ENCODE results near the gene RNF208. TPM values are rescaled to one million over a fixed set of nuclear protein-coding genes. Genes with fewer than 3 reads are reported as not detected.

Gene RNF208
- total RNA-seq, 4 donors from 2014 or later: 0.88 to 2.4 (median 1.9) TPM; not detected in 1

DNA sequence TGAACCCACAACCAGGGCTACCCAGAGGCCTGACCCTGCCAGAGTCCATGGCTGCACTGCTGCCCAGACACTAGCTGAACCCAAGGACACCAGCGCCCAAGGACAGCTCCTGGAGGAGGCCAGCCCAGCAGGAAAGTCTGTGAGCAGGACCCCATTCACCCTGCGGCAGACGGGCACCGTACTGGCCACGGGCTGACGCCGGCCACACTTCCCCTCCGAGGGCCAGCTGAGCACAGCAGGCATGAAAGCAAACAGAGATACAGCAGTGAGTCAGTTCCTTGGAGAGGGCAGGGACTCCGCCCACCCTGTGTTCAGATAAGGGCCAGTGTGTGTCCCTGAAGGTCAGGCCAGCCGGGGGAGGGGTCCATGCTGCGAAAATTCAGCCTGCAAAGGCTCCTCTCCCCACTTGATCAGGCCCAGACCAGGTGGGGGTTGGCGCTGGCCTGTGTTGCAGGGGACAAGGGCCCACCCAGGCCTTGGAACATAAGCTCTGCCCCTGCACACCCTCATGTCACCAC is 3.2 kb downstream of the RNF208 start:
- TF ChIP-seq, protein P1, sequence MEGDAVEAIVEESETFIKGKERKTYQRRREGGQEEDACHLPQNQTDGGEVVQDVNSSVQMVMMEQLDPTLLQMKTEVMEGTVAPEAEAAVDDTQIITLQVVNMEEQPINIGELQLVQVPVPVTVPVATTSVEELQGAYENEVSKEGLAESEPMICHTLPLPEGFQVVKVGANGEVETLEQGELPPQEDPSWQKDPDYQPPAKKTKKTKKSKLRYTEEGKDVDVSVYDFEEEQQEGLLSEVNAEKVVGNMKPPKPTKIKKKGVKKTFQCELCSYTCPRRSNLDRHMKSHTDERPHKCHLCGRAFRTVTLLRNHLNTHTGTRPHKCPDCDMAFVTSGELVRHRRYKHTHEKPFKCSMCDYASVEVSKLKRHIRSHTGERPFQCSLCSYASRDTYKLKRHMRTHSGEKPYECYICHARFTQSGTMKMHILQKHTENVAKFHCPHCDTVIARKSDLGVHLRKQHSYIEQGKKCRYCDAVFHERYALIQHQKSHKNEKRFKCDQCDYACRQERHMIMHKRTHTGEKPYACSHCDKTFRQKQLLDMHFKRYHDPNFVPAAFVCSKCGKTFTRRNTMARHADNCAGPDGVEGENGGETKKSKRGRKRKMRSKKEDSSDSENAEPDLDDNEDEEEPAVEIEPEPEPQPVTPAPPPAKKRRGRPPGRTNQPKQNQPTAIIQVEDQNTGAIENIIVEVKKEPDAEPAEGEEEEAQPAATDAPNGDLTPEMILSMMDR (IDR thresholded peaks at IDR 0.05; ENCODE audit: low read depth): no peak

DNA sequence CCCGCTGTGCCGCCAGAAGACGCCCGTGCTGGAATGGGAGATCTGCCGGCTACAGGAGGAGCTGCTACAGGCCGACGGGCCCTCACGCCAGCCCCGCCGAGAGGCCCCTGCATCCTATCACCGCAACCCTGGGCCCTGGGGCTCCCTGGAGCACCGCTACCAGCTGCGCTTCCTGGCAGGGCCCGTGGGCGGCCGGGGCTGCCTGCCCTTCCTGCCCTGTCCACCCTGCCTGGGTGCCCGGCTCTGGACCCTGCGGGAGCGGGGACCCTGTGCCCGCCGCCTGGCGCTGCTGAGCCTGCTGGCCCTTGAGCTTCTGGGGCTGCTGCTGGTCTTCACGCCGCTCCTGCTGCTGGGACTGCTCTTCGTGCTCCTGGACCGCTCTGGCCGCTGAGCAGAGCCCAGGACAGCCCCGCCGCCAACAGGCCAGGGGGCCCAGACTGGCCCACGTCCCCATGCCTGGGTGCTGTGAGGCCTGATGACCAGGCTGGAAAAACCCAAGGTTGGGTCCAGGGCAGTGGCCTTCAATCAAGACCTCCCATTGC is 3.8 kb downstream of the RNF208 start:
- TF ChIP-seq, protein P1 (IDR thresholded peaks at IDR 0.05; ENCODE audit: low read depth): no peak

DNA sequence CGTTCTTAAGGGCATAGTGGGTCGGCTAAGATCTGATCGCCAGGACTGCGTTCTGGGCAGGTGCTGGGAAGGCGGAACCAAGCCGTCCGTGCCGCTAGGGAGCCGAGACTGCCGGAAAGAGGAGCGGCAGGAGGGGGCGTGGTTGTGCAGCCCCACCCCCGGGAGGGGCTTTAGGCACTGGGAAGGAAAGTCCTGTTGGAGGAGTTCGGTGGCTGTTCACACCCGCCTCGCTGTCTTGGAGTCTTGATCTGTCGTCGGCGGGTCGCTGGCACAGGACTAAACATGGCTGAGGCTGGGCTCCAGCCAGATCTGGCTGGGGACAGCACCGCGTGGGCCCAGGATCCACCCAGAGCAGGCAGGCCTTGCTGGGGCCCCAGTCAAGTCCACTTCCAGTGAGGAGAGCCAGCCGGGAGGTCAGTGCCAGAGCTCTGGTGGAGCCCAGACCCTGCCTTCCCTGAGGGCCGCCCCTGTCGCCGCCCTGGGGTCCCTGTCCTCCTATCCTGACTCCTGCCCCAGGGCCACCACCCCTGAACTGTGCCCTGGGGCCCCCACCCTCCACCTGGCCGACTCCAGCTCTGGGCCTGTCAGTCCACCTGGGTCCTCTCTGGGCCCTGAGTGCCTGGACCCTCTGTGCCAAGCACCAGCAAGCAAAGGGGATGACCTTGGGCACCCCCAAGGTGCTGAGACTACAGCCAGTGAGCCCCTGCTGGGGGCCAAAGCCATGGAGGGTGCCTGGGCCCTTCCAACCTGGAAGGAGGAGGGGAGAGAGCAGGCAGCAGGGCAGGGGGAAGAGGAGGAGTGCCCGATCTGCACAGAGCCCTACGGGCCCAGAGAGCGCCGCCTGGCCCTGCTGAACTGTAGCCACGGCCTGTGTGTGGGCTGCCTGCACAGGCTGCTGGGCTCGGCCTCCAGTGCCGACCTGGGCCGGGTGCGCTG is 4.5 kb downstream of the RNF208 start:
- TF ChIP-seq, protein P1 (IDR thresholded peaks at IDR 0.05; ENCODE audit: low read depth): no peak

DNA sequence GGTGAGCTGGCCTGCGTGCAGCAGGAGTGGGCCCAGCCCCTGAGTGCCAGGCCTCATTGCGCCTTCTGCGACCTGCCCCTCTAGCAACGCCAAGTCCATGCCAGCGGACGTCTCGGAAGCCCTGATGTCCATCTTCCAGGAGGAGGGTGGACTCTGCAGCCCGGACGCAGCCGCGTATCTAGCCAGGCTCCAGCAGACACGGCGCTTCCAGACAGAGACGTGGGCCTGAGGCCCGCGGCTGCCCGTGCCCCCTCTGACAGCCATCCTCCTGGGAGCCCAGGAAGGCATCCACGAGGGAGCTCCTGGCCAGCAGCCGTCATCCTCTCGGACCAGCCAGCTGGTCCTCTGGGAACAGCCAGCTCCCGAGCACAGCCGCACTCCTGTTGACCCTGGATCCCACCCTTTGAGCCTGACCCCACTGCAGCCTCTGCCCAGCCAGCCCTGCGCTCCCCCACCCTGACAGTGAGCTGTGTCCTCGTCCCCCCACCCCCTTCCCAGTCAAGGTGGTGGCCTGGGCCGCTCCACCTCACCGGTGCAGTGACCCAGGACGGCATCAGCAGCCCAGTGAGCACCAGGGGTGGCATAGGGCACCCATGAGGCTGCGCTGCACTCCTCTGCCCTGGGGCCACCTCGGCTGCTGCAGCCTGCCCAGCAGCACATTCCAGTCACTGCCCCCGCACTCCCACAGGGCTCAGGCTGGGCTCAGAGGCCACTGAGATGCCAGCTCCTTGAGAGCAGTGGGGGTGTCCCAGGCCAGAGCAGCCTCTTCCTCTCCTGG is 5.7 kb downstream of the RNF208 start:
- TF ChIP-seq, protein P1 (IDR thresholded peaks at IDR 0.05; ENCODE audit: low read depth): no peak

DNA sequence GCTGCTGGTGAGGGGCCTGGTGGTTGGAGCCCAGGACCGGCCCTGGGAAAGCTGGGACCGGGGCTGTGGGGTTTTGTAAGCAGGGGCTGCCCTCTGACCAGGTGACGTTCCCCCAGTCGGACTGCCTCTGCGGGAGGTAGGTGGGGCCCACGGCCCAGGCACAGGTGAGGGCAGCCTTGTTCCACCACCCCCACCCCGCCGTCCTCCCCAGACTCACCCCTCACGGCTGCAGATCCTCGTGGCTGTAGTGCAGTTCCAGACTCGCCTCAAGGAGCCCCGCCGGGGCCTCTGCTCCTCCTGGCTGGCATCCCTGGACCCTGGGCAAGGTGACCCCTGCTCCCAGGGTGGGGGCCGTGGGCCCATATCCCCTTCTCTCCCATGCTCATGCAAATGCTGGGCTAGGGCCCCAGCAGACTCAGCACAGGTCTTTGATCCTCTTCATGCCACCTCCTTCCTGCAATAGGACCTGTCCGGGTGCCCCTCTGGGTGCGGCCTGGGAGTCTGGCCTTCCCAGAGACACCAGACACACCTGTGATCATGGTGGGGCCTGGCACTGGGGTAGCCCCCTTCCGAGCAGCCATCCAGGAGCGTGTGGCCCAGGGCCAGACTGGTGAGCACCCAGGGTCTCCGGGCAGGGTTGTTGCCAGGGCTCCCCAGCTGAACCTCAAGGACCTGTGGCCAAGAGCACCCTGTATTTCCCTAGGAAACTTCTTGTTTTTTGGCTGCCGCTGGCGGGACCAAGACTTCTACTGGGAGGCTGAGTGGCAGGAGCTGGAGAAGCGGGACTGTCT is 6.6 kb downstream of the RNF208 start:
- TF ChIP-seq, protein P1 (IDR thresholded peaks at IDR 0.05; ENCODE audit: low read depth): no peak

DNA sequence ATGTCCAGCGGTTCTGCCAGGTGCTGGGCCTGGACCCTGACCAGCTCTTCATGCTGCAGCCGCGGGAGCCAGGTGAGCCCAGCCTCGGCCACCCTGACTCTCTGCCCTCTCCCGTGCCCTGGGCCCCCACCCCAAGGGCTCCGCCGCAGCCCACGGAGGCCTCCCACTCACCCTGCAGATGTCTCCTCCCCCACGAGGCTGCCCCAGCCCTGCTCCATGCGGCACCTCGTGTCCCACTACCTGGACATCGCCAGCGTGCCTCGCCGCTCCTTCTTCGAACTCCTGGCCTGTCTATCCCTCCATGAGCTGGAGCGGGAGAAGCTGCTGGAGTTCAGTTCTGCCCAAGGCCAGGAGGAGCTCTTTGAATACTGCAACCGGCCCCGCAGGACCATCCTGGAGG is 7.4 kb downstream of the RNF208 start:
- TF ChIP-seq, protein P1 (IDR thresholded peaks at IDR 0.05; ENCODE audit: low read depth): no peak
